WI38 (cell line): Measurements from ENCODE around the gene PERM1.
"Not testable (repeated sequence)": the region's sequence is repeated elsewhere in the genome, so short reads cannot be mapped to it uniquely, and the experiment has no call there.

Experiments
- H3K4me3 ChIP-seq: 2 replicates; pipeline ENCODE4 v1.5.1; 2011; ENCODE audit warnings: low read depth, mild to moderate bottlenecking, control low read depth, low read length
- CTCF ChIP-seq: IDR thresholded peaks from 2 replicates; pipeline ENCODE4 v1.5.1; 2012; ENCODE audit warnings: low read depth, mild to moderate bottlenecking, control low read depth, low read length

PERM1 gene

GRCh38 chr1:952603-953002 lies 29.3 kb downstream of the PERM1 start:
- no peak overlapping the region for H3K4me3 ChIP-seq
- TF ChIP-seq CTCF: no peak

GRCh38 chr1:952201-952600 lies 29.7 kb downstream of the PERM1 start:
- no peak overlapping the region for H3K4me3 ChIP-seq
- TF ChIP-seq CTCF: no peak

GRCh38 chr1:951364-951763 lies 30.5 kb downstream of the PERM1 start:
- no peak overlapping the region for H3K4me3 ChIP-seq
- TF ChIP-seq CTCF: peak; percentile 36; the same call in 1 of the 2 replicates

GRCh38 chr1:950881-951280 lies 31.0 kb downstream of the PERM1 start:
- no peak overlapping the region for H3K4me3 ChIP-seq
- no peak for TF ChIP-seq CTCF

GRCh38 chr1:950268-950667 lies 31.6 kb downstream of the PERM1 start:
- no peak for TF ChIP-seq CTCF

GRCh38 chr1:947958-948357 lies 33.9 kb downstream of the PERM1 start:
- H3K4me3 ChIP-seq: no peak overlapping the region
- TF ChIP-seq CTCF: no peak

More at GRCh38 chr1:950268-950667, 31.6 kb downstream of the PERM1 start:
- H3K4me3 ChIP-seq: no peak overlapping the region

- H3K4me3 ChIP-seq: not testable (repeated sequence)
Measured at GRCh38 chr1:946811-947210, 35.1 kb downstream of the PERM1 start.

- H3K4me3 ChIP-seq: no peak overlapping the region
- no peak for TF ChIP-seq CTCF
Measured at GRCh38 chr1:945688-946556, 36.0 kb downstream of the PERM1 start.
